ENCODE results near the gene TFEB.

DNA sequence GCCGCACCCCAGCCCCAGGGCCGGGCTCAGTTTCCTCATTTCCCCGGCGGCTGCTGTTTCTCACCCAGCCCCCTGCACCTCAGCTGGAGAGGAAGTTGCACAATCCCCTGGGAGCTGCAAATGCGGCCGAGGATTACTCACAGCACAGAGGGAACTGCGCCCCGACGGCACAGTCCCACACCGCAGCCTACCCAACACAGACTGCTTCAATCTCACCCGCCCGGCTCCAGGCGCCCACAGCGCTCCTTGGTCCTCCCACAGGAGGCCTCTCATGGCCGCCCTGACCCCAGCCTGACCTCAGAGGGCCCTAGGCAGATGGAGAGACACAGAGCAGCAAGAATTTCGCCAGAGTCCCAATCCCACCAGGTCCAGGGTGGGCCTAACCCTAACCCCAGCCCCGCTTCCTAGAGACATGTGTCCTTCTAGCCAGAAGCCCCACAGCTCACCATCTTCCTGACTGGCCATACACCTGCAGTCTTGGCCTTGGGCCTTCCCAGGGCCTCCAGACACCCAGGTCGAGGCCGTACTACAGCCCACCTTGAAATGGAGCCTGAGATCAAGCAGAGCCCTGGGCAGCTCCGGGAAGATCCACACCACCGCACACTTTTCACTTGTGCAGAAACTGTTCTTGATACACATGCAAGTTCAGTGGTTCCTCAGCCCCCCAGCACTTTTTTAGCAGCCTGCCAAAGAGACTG is 11.7 kb downstream of the TFEB start:
- TF ChIP-seq CTCF (IDR thresholded peaks at IDR 0.05 in 2 of 3, conservative IDR thresholded peaks at IDR 0.05 in 1 of 3; ENCODE audit: control insufficient read depth in 2 of 3, extremely low read depth in 1 of 3, insufficient read depth in 1 of 3, low read depth in 3 of 3, low read length in 3 of 3) (no peak), POLR2A (IDR thresholded peaks at IDR 0.05; ENCODE audit: low read depth, low read length) (peak; percentile 90), IKZF1 (conservative IDR thresholded peaks at IDR 0.05) (peak; percentile 98), SMC3 (IDR thresholded peaks at IDR 0.05; ENCODE audit: borderline replicate concordance, low read length) (peak; percentile 33; the same call in 1 of the 2 replicates), NR2C2 (IDR thresholded peaks at IDR 0.05; ENCODE audit: borderline replicate concordance, control insufficient read depth, insufficient read length, low read depth) (no peak), POLR2AphosphoS5 (IDR thresholded peaks at IDR 0.05; ENCODE audit: low read length) (peak; percentile 69; the same call in 1 of the 2 replicates), ATF2 (IDR thresholded peaks at IDR 0.05; ENCODE audit: low read length) (peak; percentile 88), BMI1 (IDR thresholded peaks at IDR 0.05; ENCODE audit: borderline replicate concordance) (no peak), HDAC2 (IDR thresholded peaks at IDR 0.05) (no peak), NFIC (IDR thresholded peaks at IDR 0.05; ENCODE audit: low read depth, low read length) (no peak; the same call in 1 of the 2 replicates), YY1 (IDR thresholded peaks at IDR 0.05; ENCODE audit: low read depth, low read length) (peak; percentile 89), FOXM1 (IDR thresholded peaks at IDR 0.05; ENCODE audit: low read depth, low read length) (0 out of 2 replicates have a peak, but pooled peaks have one; percentile 67)
- TF ChIP-seq, protein P1, sequence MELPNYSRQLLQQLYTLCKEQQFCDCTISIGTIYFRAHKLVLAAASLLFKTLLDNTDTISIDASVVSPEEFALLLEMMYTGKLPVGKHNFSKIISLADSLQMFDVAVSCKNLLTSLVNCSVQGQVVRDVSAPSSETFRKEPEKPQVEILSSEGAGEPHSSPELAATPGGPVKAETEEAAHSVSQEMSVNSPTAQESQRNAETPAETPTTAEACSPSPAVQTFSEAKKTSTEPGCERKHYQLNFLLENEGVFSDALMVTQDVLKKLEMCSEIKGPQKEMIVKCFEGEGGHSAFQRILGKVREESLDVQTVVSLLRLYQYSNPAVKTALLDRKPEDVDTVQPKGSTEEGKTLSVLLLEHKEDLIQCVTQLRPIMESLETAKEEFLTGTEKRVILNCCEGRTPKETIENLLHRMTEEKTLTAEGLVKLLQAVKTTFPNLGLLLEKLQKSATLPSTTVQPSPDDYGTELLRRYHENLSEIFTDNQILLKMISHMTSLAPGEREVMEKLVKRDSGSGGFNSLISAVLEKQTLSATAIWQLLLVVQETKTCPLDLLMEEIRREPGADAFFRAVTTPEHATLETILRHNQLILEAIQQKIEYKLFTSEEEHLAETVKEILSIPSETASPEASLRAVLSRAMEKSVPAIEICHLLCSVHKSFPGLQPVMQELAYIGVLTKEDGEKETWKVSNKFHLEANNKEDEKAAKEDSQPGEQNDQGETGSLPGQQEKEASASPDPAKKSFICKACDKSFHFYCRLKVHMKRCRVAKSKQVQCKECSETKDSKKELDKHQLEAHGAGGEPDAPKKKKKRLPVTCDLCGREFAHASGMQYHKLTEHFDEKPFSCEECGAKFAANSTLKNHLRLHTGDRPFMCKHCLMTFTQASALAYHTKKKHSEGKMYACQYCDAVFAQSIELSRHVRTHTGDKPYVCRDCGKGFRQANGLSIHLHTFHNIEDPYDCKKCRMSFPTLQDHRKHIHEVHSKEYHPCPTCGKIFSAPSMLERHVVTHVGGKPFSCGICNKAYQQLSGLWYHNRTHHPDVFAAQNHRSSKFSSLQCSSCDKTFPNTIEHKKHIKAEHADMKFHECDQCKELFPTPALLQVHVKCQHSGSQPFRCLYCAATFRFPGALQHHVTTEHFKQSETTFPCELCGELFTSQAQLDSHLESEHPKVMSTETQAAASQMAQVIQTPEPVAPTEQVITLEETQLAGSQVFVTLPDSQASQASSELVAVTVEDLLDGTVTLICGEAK (IDR thresholded peaks at IDR 0.05; ENCODE audit: borderline replicate concordance) = no peak

All from GM12878 (cell line).